CD4-positive, alpha-beta T cell treated with Interleukin-15 for 4 hours (primary cell): ENCODE measurements around the gene ITGAV.

Experiments
- DNase-seq: peaks from one replicate; pipeline ENCODE4 v3.0.0-alpha.2; 2020; ENCODE audit warnings: low spot score

Gene ITGAV

DNA sequence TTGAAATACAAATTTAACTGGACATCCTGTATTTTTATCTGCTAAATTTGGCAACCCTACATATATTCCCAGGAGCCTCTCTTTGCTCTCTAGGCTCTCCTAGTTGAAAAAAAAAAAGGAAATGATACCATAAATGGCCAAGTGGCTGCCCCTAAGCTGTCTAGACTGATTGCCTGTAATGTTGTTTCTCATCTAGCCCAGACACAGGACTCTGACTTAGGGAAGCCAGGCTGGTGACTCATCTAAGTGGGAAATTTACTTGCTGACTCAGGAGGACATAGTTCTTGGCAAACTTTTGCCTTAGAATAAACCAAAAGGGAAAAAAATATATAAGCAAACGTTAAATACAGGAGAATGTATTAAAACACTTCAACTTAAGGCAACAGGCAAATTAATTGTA, 14.6 kb upstream of the ITGAV start:
- no peak for DNase-seq

DNA sequence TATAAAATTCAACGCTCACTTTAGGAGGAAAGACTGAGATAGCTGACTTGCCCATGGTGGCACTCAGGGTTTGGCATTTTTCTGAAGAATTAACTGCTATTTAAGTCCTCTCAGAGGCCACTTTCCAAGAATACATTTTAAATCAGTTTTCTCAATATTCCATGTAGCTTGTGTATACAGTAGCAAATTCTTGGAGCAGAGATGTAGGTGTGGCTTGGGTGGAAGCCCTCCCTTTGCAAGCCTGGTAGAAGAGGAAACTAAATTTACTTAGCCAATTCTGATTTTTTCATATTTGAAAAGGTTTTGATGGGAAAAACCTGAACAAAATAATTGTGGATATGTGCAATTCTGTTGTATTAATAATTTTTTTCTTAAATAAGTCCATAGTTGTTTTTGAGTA, 14.0 kb upstream of the ITGAV start:
- DNase-seq, result no peak

DNA sequence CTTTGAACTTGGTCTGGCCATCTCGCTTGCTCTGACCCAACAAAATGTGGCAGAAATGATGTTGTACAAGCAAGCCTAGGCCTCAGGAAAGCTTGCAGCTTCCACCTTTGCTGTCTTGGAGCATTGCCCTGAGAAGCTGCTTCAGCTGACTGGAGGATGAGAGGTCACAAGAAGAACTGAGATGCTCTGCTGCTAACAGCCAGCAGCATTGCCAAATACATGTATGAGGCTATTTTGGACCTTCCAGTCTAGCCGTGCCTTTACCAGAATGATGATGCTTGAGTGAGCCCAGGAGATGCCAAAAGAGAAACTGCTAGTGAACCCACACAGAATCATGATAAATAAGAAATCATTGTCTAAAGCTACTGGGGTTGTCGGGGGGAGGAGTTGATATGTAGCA, 13.2 kb upstream of the ITGAV start:
- no peak for DNase-seq

DNA sequence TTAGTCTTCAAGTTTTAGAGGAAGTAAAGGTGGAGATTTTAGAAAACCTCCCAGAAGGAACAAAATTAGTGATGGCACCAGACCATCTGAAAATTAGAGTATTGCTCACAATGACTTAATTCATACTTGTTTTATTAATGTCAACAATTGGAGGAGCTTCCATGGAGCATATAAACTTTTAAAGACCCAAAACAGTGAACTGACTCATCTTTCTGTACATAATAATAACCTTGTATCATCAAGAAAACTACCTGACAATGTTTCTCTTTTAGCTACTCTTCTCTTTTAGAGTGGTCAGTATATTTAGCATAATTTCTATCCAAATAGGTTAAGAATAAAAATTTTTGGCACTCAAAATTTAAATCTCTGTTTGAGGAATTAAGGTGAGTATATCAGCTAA, 7.2 kb upstream of the ITGAV start:
- DNase-seq, result no peak

DNA sequence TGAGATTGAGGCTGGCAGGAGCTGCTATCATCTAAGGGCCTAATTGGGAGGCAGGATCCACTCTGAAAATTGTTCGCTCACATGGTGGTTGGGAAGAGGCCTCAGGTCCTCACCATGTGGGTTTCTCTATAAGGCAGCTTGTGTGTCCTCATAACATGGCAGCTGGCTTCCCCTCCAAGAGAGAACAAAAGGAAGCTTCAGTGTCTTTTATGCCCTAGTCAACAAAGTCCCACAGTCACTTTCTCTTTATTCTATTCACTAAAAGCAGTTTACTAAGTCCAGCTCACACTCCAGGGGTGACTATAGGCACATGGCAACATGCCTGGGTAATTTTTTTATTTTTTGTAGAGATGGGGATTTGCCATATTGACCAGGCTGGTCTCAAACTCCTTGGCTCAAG, 5.8 kb upstream of the ITGAV start:
- no peak for DNase-seq

DNA sequence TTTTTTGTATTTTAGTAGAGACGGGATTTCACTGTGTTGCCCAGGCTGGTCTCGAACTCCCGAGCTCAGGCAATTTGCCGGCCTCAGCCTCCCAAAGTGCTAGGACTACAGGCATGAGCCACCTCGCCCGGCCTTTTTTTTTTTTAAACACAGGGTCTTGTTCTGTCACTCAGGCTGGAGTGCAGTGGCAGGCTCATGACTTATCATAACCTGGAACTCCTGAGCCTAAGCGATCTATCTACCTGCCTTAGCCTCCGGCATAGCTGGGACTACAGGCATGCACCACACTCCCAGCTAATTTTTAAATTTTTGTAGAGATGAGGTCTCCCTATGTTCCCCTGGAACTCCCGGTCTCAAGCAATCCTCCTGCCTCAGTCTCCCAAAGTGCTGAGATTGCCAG, 1.4 kb upstream of the ITGAV start:
- DNase-seq, result no peak

DNA sequence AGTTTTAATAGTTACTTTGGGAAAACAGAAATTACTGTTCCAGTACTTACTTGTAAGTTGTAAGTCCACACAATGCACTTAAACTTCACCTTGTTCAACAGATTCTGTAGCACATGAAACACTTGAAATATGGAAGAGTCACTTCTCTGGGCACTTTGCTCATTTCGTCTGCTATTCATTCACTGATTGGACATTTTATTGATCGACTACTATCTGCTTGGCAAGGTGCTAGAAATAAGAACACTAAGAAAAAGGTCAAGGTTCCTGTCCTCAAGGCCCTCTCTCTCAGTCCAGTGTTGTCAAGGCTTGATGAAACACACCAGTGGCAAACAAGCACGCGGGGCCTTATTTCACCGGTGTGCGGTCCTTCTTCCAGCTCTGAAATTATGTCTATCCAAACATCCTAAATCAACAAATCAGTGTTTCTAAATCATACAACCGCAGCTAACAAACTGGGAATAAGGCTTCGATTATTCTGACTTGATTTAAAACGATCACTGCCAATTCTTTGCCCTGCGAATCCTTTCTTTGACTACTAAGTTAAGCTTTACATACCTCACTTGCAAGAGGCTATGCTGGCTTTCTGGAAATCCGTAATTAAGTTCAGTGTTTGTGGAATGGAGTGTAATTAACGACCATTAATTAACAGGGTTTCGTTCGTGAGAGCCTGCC, 780 bp upstream of the ITGAV start:
- DNase-seq, result no peak

DNA sequence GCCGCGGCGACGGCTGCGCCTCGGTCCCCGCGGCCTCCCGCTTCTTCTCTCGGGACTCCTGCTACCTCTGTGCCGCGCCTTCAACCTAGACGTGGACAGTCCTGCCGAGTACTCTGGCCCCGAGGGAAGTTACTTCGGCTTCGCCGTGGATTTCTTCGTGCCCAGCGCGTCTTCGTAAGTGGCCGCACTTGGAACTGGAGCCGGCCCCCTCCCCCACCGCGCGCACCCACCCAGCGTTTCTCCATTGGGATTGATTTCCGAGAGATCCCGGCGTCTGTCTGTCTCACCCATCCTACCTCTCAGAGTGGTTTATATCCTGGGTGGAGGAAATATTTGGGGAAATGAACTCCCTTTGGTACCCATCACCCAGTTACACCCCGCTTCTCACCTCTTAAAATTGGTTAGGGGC, 498 bp downstream of the ITGAV start:
- DNase-seq, result peak; percentile 3

DNA sequence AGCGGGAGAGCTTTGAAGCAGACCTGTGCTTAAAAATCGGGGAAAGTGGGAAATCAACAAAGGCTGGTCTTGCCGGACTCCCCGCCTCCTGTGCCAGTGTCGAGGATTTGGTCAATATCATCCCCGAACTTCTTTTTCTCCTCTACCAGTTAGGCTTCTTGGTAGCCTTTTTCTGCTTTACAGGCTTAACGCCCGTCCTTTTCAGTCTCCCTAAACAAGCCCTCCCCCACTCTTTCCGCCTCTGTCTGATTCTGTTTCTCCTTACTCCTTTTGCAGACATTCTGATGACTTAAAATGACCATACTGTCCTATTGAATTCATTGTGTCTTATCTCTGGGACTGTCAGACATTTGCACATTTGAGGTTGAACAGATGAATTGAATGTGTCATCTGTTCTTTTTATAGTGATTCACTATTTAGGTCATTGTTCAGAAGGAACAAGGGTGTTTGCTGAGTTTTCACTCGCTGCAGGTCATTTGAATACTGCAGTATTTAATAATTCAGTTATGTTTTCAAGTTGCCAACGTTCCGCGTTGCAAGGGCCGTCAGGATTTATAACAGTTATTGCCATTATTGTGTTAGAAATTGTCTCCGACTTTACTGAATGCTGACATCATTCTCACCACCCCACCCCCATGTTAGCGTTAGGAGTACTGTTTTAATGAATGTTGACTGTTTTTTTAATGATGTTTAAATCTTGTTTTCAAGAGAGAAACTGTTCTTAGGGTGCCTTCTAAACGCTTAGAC, 1.1 kb downstream of the ITGAV start:
- peak; percentile 57 for DNase-seq

DNA sequence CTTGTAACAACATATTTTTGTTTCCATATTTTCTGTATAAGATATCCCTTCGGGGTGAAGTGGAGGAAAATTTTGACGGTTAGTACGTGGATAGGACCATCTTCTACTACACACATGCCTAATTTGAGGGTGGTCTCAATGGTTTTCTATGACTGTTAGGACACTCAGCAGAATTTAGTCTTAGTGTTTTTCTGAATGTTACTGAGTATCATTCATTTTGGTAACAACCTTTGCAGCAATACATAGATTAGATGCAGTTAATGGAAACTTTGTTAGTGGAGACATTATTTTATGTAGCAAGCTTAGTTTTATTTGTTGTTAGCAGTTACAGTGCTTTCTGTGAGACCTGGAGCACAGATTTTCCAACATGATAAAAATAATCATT, 1.6 kb downstream of the ITGAV start:
- DNase-seq, result no peak

DNA sequence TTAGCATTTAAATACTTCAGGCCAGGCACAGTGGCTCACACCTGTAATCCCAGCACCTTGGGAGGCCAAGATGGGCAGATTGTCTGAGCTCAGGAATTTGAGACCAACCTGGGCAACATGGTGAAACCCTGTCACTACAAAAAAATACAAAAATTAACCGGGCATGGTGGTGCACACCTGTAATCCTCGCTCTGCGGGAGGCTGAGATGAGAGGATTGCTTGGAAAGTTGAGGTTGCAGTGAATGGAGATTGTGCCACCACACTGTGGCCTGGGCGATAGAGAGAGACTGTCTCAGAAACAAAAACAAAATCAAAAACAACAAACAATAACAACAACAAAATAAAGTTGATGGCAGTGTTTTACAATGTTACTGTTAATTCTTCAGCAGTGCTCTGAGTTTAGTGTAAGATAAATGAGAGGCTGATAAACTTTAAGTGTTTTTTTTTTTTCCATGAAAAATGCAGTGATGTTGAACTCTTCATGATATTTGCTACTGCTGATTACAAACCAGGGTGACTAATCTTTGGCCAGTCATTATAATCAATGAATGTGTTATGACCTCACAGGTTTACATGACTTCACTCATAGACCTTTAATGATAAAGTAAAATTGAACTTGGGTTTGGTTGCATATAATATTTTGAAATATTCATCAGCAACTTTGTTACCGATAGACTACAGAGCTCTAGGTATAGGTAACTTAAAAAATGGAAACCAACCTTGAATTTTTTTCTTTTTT, 2.5 kb downstream of the ITGAV start:
- peak; percentile 8 for DNase-seq

DNA sequence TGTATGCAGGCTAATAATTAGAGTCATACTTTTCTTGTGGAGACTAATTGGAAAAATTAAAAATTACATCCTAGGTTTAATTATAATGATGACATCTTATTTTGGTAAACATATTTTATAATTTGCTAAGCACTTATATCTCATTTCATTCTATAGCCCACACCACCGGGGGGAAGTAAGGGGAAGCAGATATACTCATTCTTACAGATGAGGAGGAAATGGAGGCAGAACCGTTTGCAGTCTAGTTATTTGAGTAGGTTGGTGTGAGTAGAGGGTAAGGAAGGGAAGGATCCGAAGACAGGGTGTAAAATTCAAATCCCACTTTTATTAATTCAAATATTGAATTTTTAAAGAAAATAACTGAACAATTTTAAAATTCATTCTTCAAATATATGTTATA, 3.7 kb downstream of the ITGAV start:
- no peak for DNase-seq

DNA sequence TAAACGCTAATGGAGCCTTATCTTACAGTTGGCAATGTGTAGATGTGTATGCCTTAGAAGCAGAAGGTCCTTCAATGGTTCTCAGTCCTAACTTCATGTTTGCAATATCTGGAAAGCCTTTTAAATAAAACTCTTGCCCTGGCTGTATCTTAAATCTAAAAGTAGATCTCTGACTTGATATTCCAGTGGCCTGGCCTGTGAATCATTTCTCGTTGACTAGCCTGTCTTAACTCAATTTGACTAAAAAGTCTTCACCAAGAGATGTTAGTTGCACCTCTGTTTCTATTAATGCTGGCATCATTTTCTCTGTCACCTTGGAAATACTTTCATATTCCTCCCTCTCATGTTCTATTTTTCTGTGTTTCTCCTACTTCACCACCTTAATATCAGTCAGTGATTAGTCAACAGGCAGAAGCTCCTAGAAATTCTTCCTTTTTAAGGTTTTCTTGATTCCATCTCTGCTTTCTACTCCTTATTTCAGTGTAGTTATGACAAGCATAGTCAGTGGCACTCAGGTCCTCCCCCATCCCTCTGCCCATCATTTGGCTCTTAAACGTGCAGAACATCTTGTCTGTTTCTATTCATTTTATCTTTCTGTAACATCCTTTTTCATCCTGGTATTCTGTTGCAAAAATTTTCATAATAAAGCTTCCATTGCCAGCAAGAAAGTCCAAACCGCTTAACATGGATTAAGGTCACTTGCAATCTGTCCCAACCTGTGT, 4.3 kb downstream of the ITGAV start:
- DNase-seq, result no peak

DNA sequence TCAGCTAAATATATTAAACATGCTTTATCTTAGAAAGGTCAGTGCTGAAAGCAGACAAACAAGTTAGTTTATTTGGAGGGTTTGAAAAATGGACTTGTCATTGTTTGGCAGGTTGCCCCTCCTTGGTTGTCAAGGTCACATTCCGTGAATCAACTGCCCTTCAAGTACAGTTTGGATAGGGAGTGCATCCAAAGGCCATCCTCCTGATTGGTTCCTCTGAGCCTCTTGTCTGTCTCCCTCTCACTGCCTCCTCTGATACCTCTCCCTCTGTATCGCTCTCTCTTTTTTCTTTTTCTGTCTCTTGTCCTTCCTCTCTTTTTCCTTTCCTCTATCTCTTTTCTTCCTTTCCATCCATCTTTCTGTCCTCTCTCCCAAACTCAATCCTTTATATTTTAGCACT, 5.4 kb downstream of the ITGAV start:
- no peak for DNase-seq

DNA sequence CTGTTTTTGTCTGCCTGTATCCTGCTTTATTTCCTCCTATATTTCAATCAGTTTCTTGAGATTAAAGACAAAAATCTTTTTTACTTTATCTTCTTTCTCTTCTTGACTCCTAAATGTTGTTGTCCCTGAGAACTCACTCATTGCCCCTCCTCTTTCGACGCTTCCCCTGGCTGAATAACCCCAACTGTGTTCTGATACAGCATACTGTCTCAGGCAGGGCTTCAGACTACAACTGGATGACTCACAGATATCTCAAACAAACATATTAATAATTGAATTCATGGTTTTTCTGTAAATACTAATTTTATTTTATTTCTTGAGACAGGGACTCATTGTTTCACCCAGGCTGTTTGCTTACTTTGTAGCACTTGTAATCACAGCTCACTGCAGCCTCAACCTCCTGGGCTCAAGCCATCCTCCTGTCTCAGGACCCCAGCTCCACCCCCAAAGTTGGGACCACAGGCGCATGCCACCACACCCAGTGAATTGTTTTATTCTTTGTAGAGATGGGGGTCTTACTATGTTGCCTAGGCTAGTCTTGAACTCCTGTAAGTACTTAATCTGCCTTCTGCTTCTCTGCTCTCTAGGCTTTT, 9.4 kb downstream of the ITGAV start:
- DNase-seq, result no peak

DNA sequence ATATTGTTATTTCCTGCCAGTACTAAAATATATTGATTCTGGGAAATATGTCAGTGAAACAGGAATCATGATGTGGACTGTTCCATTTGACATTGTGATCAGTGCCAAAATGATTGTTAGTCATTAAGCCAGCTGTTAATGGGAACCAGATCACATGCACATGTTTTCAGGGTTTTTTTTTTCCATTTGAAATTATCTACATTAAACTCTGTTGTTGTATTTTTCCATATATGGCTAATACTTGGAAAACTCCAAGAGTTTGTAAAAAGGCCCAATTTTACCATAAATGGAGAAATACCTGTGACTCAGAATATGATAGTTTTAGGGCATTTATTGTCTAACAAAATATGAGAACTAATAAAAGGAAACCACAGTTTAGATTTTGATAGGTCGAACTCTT, 13.4 kb downstream of the ITGAV start:
- no peak for DNase-seq

DNA sequence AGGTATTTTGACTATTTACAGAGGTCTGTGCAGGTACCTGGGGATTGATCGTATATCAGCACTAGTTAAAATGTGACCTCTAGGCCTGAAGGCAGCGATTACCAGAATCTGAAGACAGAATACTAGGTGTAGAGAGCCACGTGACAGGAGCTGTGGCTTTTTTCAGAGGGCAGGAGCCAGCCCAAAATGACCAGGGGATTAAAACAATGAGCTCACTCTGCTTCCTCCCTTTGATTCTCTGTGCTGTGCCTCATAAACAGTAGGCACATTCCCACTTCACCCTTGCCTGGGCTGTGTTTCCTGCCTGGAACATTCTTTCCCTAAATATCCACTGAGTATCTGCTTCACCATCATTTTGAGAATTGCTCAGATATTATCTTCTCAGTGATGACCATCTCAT, 15.2 kb downstream of the ITGAV start:
- no peak for DNase-seq

DNA sequence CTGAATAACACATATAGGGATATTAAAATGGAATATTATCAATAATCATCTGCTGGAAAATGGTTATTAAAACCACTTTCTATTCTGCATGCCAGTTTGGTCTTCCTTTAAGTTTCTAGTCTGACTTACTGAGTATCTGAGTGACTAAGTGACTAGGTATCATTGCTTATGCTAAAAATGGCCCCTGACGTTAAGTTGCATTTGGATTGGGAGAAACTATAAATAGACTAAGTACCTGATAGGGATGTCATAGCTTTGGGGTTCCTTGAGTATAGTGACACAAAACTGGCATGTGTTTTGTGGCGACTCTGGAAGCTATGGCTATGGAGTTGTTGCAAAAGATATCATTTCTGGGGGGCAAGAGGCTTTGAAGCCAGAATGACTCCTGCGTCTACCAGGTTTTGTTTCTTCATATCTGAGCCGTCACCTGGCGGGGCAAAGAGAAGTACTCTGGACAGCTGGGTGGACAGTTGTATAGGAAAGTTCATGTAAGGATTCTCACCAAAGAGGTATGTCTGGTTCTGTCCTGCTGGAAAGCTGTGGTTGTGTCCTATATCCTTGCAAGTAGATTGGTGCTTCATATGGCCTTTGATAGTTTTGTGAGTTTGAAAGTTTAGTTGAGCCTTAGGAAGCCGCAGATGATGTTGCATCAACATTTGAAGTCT, 17.9 kb downstream of the ITGAV start:
- DNase-seq, result no peak

DNA sequence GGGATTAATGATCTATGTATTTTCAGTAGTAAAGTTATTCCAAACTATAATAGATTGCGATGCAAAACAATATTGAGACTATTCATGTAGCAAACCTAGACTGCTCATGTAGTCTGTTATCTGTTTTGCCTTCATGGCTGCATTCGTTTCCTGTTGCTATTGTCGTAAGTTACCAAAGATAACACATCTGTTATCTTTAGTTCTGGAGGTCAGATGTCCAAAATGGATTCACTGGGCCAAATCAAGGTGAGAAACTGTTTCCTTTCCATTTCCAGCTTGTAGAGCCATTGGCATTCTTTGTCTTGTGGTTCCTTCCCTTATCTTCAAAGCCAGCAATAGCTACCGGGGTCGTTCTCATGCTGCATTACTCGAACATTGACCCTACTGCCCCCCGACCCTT, 20.9 kb downstream of the ITGAV start:
- no peak for DNase-seq

DNA sequence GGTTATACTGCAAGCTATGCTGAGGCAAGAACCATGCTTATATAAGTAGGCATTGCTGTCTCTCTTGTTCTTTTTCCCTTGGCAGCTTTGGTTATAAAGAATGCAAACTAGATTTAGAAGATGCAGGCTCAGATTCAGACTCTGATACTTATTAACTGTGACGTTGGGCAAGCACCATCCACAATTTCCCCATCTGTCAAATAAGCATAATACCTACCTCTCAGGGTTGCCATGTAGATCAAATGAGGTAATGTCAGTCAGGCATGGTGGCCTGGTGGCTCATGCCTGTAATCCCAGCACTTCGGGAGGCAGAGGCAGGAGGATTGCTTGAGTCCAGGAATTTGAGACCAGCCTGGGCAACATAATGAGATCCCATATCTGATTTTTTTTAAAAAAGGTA, 21.7 kb downstream of the ITGAV start:
- no peak for DNase-seq

DNA sequence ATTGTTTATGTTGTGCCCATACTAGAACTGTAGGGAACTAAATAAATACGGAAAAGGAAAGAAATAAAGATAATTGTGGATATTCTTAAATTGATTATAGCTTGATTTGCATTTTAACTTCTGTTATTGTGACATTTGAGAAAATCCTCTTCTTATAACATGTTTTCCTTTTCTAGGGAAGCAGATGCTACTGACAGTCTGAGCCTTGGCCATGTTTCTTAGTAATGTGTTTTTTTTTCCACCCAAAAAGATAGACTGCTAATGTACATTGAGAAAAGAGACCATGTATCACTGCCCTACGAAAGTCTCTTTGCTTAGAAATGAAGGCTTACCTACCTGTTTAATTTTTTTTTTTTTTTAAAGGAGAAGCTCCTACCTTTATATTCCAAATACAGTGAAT, 22.2 kb downstream of the ITGAV start:
- no peak for DNase-seq
